Activated T-cell treated with anti-CD3 and anti-CD28 coated beads for 48 hours (primary cell): ENCODE data around the gene SPON1.

Source experiments
- DNase-seq: peaks from one replicate; pipeline ENCODE4 v3.0.0-alpha.2; 2020; ENCODE audit warnings: low read depth

Gene SPON1

DNA sequence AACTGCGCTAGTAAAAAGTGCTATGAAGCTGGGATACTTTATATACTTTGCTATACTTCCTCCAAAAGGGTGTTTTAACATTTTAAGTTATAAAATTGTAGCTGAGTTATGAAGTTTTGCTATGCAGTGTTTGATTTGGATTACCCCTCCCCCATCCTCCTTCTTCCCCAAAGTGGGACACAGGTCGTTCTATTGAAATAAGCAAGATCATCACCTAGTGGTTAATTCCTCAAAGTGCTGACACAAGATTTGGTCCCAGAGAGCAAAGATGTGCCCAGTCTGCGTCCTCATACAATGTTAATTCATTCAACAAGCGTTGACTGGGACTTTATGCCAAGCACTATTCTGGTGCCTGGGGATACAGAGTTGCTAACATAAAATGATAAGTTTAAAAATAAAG, 78.5 kb downstream of the SPON1 start:
- DNase-seq: no peak

DNA sequence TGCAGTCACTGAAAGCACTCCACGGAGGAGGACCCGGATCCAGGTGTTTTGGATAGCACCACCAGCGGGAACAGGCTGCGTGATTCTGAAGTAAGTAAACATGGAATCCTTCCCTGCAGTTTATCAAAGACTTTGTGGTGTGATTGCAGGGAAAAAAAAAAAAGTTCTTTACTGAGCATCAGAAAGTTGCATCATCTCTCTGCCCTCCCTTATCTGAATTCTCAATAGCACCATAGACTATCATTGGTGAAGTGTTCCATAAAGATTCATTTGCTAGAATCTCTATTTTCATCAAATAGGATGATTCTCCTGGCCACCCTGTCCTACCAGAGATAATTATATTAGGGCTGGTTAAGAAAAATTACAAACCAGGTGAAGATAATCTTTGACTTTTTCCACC, 79.0 kb downstream of the SPON1 start:
- no peak for DNase-seq

DNA sequence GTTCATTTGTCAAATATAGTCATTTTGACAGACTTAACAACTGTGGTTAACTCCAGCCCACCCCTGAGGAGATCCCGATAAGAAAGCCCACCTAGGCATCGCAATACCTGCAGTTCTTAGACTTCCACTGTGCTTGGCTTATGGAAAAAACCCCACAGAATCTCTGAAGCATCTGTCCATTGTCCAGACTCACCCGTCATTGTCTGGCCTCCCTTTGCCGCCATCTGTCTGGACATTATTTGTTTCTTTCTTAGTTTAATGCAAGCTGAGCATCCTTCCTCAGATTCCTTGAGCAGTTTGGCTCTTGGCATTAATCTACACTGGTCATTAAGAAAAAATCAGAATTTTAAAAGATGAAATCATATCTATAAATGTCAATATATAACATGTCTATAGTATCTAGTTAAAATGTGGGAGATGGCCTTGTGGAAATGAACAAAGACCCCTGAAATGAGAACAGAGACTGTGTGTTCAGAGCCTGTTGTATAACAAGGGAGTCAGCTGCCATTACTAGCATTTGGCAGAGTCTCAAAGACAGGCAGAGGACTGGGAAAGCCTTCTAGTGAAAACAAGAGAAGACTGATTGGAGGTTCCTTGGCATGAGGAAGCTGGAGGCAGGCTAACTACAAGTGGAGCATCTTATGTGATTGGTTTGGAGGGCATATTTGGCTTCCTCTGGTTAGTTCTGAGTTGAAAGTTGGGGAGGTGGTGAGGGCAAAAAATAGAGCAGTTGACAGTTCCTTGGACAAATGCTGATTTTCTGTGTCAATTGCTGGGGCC, 80.4 kb downstream of the SPON1 start:
- no peak for DNase-seq

DNA sequence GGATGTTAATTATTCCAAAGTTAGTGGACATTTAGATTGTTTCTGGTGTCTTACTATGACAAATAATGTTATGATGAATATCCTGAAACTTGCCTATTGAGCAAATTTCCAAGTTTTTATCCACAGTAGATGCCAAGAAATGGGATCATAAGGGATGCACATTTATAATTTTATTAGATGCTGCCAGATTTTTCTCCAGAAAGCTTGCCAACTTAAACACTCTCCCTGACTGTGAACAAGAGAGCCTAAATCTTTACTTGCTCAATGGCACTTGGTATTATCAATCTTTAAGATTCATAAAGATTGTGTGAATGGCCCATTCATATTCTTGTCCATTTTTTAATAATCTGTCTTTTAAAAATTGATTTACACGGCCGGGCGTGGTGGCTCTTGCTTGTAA, 82.4 kb downstream of the SPON1 start:
- no peak for DNase-seq

DNA sequence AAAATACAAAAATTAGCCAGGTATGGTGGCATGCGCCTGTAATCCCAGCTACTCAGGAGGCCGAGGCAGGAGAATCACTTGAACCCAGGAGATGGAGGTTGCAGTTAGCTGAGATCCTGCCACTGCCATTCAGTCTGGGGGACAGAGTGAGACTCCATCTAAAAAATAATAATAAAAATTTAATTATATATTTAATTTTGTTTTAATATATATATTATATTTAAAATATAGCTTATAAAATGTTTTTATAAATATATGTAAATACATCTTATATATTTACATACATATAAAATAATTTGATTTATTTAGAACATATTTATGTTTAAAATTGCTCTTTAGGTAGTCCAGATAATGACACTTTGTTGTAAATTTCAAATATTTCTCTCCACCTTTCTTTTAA, 82.9 kb downstream of the SPON1 start:
- DNase-seq: no peak

DNA sequence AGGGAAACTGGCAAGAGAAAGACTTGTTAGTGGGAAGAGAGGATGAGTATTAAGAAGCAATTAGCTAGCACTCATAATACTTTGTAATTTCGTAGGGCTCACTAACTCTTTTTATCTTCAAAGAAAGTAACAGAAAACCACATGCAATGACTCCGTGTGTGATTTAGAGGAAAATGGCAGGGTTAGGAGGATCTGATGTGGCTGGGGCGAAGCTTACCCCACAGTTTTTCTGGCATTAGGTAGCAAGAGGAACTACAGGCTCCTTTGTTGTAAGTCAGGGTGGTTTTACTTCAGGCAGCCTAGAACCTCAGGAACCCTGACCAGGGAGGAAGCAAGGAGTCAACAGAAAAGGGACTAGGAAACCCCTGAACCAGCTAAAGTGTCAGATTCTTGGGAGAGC, 89.7 kb downstream of the SPON1 start:
- no peak for DNase-seq

GRCh38 chr11:14054116-14055107, 91.9 kb downstream of the SPON1 start:
- no peak for DNase-seq

- DNase-seq: no peak
These were observed 93.4 kb downstream of the SPON1 start for GRCh38 chr11:14055936-14056335.

DNA sequence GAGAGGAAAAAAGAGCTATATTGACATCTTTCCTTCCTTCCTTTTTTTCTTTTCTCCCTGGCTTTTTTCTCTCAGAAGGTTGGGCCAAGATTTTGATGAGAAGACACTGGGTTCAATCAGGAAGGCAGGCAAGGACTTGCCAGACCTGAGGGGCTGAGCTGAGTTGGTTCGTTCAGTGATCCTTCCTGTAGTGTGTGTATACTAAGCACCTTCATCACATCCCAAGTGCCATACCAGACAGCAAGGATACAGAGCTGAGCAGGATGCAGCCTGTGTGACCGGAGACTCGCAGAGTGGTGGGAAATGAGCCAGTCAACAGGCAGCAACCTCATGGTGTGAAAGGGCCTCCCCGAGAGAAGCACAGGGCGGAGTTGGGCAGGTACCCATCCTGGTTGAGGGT, 95.5 kb downstream of the SPON1 start:
- no peak for DNase-seq

- DNase-seq: no peak
These were observed 97.0 kb downstream of the SPON1 start for GRCh38 chr11:14059491-14059890.

DNA sequence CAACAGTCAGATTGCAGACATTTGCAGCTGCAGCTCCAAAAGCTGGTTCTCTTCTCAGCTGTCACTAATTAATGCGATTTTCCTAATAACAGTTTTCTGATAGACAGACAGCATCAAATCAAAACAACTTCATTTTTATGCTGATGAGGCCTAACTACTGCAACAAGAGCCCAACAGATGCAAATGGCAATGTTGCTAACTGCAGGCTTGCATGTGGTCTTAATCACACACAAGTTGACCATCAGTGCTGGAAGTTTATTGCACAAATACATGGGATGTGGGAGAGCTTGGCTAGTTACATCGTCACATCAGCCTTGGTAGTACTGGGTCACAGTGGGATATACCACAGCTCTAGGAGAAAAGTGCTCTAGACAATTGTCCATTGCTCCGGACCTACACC, 99.2 kb downstream of the SPON1 start:
- DNase-seq: no peak

DNA sequence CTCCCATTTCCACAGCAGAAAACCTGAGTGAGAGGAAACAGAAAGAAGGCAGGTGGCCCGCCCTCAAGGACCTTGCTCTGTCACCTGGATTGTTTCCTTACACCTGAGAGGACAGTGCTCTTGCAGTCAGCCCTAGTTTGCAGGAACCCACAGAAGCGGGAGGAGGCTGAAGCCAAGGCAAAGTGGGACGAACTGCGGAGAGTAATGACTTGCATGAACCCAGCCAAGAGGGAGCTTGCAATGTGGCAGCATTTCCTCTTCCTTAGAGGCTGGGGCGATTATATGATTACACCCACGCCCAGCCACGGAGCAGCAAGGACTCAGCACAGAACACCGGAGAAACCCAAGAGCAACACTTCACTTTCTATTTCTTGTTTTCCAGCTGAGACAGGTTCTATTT, 102.6 kb downstream of the SPON1 start:
- DNase-seq: no peak

- no peak for DNase-seq
These were observed 103.2 kb downstream of the SPON1 start for GRCh38 chr11:14065681-14066080.

GRCh38 chr11:14067686-14068085, 105.2 kb downstream of the SPON1 start:
- DNase-seq: no peak

- no peak for DNase-seq
These were observed 108.4 kb downstream of the SPON1 start for GRCh38 chr11:14070896-14071295.

DNA sequence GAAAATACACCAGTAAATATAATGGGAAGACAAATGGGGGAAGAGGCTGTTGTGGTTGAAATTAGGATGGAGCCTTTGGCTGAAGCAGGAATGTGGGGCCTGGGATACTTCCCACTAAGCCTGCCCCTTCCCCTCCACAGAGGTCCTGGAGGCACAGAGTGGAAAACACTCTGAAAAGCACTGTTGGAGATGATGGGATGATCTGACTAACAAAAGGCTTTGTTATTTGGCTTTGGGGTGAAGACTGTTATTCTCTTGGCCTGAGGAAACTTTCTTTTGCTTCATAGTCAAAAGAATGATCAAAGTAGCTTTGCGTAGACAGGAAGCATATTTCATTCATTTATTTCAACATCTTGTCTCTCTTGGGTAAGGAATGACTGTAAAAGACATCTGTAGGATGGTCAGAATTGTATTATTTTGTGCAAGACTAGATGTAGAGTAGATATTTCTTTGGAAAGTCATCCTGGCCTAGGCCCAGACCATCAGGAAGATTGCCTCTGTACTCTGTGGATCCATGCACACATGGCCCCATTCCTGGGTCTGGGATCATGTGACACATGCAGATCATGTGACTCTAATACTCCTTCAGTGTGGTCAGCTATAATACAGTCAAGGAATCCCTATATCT, 111.4 kb downstream of the SPON1 start:
- DNase-seq: no peak

GRCh38 chr11:14075118-14076078, 112.9 kb downstream of the SPON1 start:
- DNase-seq: peak; percentile 46

DNA sequence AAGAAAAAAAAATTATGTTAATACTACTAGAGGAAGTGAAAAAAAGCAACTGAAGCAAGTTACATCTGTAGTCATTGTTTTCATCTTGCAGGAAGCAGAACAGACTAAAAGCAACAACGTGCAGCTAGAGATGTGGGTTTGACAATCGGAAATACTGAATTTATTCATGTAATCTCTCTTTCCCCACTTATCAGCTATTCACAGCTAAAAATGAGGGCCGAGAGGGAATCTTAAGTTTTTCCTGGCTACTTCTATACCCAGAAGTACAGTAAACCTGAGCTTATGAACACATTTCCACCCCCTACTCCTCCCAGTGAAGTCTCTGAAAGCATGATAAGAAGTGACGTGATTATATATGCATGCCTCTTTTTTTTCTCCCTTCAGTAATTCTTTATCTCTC, 116.5 kb downstream of the SPON1 start:
- no peak for DNase-seq

GRCh38 chr11:14079797-14080196, 117.3 kb downstream of the SPON1 start:
- DNase-seq: no peak

- no peak for DNase-seq
These were observed 119.2 kb downstream of the SPON1 start for GRCh38 chr11:14081581-14082231.

- DNase-seq: no peak
These were observed 119.8 kb downstream of the SPON1 start for GRCh38 chr11:14082338-14082737.
